GM10266 (cell line): ENCODE results near the gene PDF.

Experiments used
- DNase-seq: peaks from one replicate; pipeline ENCODE4 v3.0.0; 2012; ENCODE audit errors: extremely low spot score
- TF ChIP-seq, protein P1 (sequence below): IDR thresholded peaks from 2 replicates; pipeline ENCODE4 v1.5.1; 2012; ENCODE audit warnings: mild to moderate bottlenecking, low read depth; ENCODE audit not compliant: control insufficient read depth, insufficient read depth; ENCODE audit errors: missing control alignments

PDF gene

DNA sequence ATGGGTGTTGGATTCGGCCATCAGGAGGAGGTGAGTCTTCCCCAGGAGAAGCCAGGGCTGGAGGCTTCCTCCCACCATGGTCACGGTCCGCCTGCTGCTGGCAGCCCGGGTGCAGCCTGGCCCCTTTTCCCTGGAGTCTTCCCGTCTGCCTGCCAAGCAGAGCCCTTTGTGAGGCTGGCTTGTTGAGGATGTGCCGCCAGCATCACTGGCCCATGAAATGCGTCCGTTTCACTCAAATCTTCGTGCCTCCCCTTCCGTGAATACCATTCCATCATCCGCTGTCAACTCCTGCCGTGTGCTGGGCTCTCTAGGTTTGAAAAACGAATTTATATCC is 9.7 kb downstream of the PDF start:
- TF ChIP-seq, protein P1, sequence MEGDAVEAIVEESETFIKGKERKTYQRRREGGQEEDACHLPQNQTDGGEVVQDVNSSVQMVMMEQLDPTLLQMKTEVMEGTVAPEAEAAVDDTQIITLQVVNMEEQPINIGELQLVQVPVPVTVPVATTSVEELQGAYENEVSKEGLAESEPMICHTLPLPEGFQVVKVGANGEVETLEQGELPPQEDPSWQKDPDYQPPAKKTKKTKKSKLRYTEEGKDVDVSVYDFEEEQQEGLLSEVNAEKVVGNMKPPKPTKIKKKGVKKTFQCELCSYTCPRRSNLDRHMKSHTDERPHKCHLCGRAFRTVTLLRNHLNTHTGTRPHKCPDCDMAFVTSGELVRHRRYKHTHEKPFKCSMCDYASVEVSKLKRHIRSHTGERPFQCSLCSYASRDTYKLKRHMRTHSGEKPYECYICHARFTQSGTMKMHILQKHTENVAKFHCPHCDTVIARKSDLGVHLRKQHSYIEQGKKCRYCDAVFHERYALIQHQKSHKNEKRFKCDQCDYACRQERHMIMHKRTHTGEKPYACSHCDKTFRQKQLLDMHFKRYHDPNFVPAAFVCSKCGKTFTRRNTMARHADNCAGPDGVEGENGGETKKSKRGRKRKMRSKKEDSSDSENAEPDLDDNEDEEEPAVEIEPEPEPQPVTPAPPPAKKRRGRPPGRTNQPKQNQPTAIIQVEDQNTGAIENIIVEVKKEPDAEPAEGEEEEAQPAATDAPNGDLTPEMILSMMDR, result no peak
- DNase-seq, result no peak

DNA sequence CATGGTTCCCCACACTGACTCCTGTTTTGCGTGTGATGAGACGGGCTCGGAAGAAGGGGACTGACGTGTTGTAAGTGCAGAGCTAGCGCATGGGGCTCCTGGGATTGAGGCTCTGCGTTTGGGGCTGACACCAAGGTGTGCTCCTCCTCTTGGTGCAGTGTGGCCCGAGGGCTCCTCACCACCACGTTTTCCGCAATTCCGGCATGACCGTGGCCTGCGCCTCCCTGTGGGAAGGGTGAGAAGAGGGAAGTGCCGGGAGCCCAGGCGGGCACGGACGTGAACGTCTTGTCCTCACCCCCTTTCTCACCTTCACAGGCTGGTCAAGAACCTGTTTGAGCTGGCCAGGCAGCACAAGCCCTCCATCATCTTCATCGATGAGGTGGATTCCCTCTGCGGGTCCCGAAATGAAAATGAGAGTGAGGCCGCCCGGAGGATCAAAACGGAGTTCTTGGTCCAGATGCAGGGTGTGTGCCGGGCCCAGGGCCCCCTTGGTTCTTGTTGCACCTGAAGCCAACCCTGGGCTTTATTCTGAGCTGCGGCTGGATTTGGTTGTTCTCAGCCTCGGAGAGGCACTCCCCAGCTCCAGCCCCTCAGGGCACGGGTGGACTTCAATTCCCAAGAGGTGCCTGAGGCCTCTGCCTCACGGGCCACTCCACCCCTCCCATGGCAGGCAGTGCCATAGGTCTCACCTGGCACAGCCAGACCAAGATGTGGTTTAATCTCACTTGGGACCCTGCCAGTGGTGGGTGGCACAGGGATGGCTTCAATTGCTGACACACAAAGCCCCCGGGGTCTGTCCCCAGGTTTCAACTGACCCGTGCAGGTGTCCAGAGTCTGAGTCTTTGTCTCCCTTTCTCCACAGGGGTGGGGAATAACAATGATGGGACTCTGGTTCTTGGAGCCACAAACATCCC is 10.3 kb downstream of the PDF start:
- TF ChIP-seq, protein P1, result no peak
- DNase-seq, result no peak

DNA sequence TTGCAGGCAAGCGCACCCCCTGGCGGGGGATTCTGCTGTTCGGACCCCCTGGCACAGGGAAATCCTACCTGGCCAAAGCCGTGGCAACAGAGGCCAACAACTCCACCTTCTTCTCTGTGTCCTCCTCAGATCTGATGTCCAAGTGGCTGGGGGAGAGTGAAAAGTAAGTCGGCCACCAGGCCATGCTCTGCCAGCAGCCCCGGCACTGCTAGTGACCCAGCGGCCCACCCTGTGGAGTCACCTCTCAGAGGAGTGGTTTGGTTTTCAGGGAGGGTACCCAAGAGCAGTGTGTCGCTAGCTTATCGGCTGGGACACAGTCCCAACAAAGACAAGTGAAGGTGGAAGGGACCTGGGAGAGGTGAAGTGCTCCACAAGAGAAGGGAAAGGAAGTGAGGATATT is 11.0 kb downstream of the PDF start:
- DNase-seq, result no peak
- TF ChIP-seq, protein P1, result no peak

DNA sequence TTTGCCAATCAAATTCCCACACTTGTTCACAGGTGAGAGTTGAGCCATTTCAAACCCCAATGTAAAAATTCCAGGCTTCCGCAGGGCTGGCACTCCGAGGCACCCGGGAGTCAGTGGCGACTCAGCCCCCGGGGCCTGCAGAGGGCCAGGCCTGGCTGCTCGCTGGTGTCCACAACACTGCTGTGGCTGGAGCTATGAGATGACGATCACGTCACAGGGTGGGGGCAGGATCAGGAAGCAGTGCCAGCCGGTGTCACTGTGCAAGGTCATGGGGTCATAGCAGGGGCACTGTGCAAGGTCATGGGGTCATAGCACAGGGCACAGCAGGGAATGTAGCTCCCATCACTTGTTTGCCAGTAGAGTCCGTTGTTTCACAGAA is 11.5 kb downstream of the PDF start:
- TF ChIP-seq, protein P1, result no peak
- DNase-seq, result no peak

DNA sequence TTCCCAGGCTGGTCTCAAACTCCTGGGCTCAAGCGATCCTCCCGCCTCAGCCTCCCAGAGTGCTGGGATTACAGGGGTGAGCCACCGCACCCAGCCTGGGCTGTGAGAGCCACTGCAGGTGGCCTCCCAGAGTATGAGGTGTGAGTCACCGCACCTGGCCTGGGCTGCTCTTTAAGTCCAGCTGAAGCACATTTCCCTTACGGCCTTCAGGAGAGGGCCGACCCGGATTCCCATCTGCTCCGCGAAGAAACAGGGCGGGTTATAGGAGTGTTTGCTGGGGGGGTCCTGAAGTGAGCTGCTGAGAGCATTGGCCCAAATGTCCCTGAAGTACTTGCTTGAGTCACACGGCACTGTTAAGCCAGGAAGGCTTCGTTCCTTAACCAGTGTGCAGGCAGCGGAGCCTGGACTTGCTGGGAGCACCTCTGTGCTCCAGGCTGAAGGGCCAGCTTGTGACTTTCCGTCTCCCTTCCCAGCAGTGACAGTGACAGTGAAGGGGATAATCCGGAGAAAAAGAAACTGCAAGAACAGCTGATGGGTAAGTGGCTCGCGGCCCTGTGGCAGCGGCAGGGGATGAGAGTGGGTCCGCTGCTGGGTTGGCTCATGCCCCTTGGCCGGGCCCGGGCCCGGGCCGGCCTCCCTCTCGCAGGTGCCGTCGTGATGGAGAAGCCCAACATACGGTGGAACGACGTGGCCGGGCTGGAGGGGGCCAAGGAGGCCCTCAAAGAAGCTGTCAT is 12.0 kb downstream of the PDF start:
- no peak for DNase-seq
- TF ChIP-seq, protein P1, result no peak

DNA sequence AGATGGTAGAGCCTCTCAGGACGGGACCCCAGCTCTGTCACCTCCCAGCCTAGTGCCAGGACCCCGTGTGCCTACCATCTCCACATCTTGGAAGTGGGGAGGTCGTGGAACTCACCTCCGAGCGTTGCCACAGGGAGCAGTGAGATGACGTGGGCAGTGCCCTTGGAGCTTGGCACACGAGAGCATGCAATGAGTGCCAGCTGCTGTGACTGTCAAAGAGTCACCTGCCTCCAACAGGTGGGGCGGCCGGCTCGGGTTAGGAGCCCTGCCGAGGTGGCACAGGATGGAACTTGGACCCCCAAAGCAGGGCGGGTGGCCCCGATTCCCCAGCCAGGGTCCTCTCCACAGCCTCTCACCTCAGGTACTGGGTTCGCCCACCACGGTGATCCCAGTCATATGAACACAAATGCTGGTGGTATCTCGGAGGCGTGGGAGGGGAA is 13.8 kb downstream of the PDF start:
- DNase-seq, result no peak
- TF ChIP-seq, protein P1, result no peak
